Keratinocyte (primary cell): ENCODE measurements around the gene ACBD6.

ENCODE experiments used
- EZH2 ChIP-seq: IDR thresholded peaks from one replicate; pipeline ENCODE4 v1.6.1; 2012; ENCODE audit warnings: inconsistent platforms, mild to moderate bottlenecking, low read length, moderate library complexity
- TF ChIP-seq, protein P1 (sequence below), 3 experiments: IDR thresholded peaks in 1 of 3; conservative IDR thresholded peaks in 1 of 3; optimal IDR thresholded peaks in 1 of 3; 2 replicates in 2 of 3; 3 replicates in 1 of 3; pipeline versions ENCODE3 to v1.5.1; 2011; ENCODE audit warnings: low read length in 3 of 3, mild to moderate bottlenecking in 3 of 3, moderate library complexity in 2 of 3, control low read depth in 1 of 3, inconsistent platforms in 1 of 3; ENCODE audit not compliant: insufficient read depth in 2 of 3; ENCODE audit errors: extremely low read depth in 1 of 3

DNA sequence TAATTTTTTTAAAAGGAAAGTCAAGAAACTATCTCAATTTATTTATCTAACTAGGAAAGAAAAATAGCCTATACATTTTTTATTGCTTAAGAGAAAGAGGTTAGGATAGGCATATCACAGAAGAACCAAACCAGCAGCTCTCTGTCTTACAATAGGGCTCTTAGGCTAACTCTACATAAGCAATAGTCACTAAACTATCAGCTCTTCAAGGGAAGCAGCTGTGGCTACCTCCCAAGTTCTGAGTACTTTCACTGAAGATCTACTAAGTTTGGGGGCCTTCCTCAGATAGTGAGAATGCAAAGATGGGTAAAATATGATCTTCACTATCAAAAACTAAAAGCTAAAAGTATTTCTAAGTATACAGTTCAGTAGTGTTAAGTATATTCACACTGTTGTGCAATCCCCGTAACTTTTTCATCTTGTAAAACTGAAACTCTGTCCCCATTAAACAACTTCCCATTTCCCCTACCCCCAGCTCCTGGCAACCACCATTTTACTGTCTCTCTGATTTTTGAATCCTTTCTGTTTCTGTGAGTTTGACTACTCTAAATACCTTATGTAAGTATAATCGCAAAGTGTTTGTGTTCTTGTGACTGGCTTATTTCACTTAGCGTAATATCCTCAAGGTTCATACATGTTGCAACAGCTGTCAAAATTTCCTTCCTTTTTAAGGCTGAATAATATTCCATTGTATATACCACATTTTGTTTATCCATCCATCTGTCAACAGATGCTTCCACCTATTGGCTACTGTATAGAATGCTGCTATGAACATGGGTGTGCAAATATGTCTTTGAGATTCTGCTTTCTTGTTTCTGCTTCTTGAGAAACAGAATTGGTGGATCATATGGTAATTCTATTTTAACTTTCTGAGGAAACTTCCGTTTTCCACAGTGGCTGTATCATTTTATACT is 73.3 kb downstream of the ACBD6 start:
- TF ChIP-seq, protein P1, sequence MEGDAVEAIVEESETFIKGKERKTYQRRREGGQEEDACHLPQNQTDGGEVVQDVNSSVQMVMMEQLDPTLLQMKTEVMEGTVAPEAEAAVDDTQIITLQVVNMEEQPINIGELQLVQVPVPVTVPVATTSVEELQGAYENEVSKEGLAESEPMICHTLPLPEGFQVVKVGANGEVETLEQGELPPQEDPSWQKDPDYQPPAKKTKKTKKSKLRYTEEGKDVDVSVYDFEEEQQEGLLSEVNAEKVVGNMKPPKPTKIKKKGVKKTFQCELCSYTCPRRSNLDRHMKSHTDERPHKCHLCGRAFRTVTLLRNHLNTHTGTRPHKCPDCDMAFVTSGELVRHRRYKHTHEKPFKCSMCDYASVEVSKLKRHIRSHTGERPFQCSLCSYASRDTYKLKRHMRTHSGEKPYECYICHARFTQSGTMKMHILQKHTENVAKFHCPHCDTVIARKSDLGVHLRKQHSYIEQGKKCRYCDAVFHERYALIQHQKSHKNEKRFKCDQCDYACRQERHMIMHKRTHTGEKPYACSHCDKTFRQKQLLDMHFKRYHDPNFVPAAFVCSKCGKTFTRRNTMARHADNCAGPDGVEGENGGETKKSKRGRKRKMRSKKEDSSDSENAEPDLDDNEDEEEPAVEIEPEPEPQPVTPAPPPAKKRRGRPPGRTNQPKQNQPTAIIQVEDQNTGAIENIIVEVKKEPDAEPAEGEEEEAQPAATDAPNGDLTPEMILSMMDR (optimal IDR thresholded peaks at IDR 0.05 in 1 of 3, IDR thresholded peaks at IDR 0.05 in 1 of 3, conservative IDR thresholded peaks at IDR 0.05 in 1 of 3; ENCODE audit: extremely low read depth in 1 of 3, insufficient read depth in 2 of 3, low read length in 3 of 3) = no peak
- no peak for TF ChIP-seq EZH2
